Posterior cingulate gyrus (tissue), 11 donors: ENCODE results near the gene UACA.
"Not testable (repeated sequence)": the region's sequence is repeated elsewhere in the genome, so short reads cannot be mapped to it uniquely, and the experiment has no call there.

Experiments
- DNase-seq, 10 donors: peaks; one replicate each; pipeline versions ENCODE4 v3.0.0 to v3.0.0-alpha.2; 2020 to 2021; ENCODE audit warnings: mixed read lengths in 3 of 10
- intact Hi-C: fragments of 100-400 bp; cut with DNase I; formaldehyde crosslinking; loops from one replicate; pipeline ENCODE4 v1.15.1; 2023

Gene UACA

GRCh38 chr15:70763120-70763949, at the start of gene UACA:
UACA (minus strand) TSS chr15:70763558; CDS start chr15:70763407, 151 bp downstream.
- peak; percentile 83 to 99 (median 93) for DNase-seq
- intact Hi-C loops = no loop called here

GRCh38 chr15:70812827-70813364, 49.5 kb upstream of the UACA start:
- intact Hi-C loops = loop anchor here (2.0 kb wide), 1 partner anchor 134 kb away; no protein-coding TSS in a partner anchor

GRCh38 chr15:70810916-70811578, 47.7 kb upstream of the UACA start:
- peak in 1 of 10 donors; percentile 75 for DNase-seq
- intact Hi-C loops = no loop called here

More at GRCh38 chr15:70812827-70813364, 49.5 kb upstream of the UACA start:
- DNase-seq = no peak

GRCh38 chr15:70806992-70807712, 43.8 kb upstream of the UACA start:
- intact Hi-C loops = no loop called here
- peak in 3 of 10 donors; percentile 15 to 29 (median 15) for DNase-seq

GRCh38 chr15:70804388-70804787, 41.0 kb upstream of the UACA start:
- intact Hi-C loops, DNase-seq: not testable (repeated sequence)

GRCh38 chr15:70802629-70803028, 39.3 kb upstream of the UACA start:
- no peak for DNase-seq
- intact Hi-C loops = no loop called here

GRCh38 chr15:70801109-70801508, 37.8 kb upstream of the UACA start:
- intact Hi-C loops = no loop called here
- DNase-seq = no peak

GRCh38 chr15:70799667-70800450, 36.5 kb upstream of the UACA start:
- DNase-seq = peak in 1 of 10 donors; percentile 40
- intact Hi-C loops = no loop called here

GRCh38 chr15:70797464-70797863, 34.1 kb upstream of the UACA start:
- intact Hi-C loops = no loop called here
- no peak for DNase-seq

- DNase-seq = no peak
- intact Hi-C loops = no loop called here
These were observed 33.4 kb upstream of the UACA start for GRCh38 chr15:70796516-70797310.

GRCh38 chr15:70795311-70795665, 31.9 kb upstream of the UACA start:
- no peak for DNase-seq
- intact Hi-C loops = no loop called here

GRCh38 chr15:70794596-70795310, 31.4 kb upstream of the UACA start:
- peak in 1 of 10 donors; percentile 53 for DNase-seq
- intact Hi-C loops = no loop called here

- no peak for DNase-seq
- intact Hi-C loops = no loop called here
These were observed 30.3 kb upstream of the UACA start for GRCh38 chr15:70793694-70794093.

GRCh38 chr15:70792171-70792573, 28.8 kb upstream of the UACA start:
- DNase-seq = peak in 1 of 10 donors; percentile 57
- intact Hi-C loops = no loop called here

GRCh38 chr15:70791259-70791658, 27.9 kb upstream of the UACA start:
- DNase-seq = peak in 1 of 10 donors; percentile 28

GRCh38 chr15:70789213-70789612, 25.9 kb upstream of the UACA start:
- intact Hi-C loops = no loop called here
- DNase-seq = no peak

More at GRCh38 chr15:70791259-70791658, 27.9 kb upstream of the UACA start:
- intact Hi-C loops = no loop called here

GRCh38 chr15:70788114-70789049, 25.0 kb upstream of the UACA start:
- intact Hi-C loops = no loop called here
- no peak for DNase-seq
